Activated effector memory CD4-positive, alpha-beta T cell treated with anti-CD3 and anti-CD28 coated beads, Interleukin-2, amount 50 U/mL, for 16 hours (primary cell): ENCODE measurements around the gene YOD1.

ENCODE experiments used
- DNase-seq: peaks from one replicate; pipeline ENCODE4 v3.0.0-alpha.2; 2020

Gene YOD1

DNA sequence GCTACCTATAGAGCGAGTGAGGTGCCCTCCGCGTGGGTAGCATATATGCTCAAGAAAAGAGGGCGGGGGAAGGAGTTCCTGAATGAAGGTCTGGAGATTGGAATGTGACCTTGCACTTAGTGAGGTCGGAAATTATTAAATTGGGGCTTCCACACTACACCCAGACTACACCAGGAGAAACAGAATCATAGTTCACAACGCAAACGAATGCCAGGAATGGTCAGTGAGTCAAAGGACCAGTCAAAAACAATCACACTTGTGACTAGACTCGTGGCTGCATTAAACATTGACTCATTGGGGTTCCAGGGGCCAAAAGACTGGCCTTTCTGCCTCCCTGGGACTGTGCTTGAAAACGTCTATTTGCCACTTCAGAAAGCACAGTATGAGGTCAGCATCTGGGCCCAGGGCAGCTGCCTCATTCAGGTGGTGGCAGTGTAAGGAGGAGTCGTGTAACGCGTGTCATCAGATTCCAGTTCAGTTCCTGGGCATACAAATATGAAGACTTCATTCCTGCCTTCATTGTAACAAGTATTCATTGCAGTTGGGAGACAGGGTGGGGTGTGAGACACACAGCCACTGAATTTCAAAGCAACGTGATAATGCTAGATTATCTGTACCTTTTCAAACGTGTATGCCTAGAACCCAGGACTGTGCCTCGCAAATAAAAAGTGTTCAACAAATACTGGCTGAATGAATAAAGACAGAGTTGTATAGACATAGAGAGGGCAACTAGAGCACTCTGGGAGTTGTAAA lies at the start of gene YOD1:
YOD1 (minus strand) TSS at position 18 of the 753 bp plus-strand sequence. CDS start 178 bp downstream, outside the sequence.
- no peak for DNase-seq

DNA sequence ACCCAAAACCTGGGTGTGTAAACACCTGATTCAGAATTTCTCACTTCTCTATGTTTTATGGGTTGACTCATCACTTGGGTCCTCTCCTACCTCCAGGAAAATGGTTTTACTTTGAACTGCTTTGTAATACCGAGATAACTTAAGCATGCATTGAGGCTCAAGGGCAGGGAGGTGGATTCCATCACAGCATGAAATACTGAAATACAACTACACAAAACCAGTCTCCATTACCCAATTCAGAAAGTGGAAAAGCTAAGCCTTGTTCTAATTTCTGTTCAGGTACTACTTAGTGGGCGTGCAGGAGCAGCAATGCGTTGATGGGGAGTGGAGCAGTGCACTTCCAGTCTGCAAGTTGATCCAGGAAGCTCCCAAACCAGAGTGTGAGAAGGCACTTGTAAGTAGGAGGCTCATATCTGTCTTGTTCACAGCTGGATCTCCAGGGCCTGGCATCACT lies 46.9 kb upstream of the YOD1 start:
- DNase-seq: no peak

DNA sequence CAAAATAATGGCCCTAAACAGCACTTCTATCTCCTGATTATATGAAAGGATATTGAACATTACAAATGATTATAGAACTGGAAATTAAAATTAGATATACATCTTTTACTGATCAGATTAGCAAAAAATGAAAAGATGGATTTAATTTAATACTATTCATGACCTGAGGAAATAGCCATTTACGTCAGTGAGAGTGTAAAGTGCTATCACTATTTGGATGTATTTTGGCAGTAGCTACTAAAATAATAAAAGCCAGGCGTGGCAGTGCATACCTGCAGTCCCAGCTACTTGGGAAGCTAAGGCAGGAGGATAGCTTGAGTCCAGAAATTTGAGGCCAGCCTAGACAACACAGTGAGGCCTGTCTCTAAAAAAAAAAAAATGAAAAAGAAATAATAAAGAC lies 42.9 kb upstream of the YOD1 start:
- DNase-seq: no peak

DNA sequence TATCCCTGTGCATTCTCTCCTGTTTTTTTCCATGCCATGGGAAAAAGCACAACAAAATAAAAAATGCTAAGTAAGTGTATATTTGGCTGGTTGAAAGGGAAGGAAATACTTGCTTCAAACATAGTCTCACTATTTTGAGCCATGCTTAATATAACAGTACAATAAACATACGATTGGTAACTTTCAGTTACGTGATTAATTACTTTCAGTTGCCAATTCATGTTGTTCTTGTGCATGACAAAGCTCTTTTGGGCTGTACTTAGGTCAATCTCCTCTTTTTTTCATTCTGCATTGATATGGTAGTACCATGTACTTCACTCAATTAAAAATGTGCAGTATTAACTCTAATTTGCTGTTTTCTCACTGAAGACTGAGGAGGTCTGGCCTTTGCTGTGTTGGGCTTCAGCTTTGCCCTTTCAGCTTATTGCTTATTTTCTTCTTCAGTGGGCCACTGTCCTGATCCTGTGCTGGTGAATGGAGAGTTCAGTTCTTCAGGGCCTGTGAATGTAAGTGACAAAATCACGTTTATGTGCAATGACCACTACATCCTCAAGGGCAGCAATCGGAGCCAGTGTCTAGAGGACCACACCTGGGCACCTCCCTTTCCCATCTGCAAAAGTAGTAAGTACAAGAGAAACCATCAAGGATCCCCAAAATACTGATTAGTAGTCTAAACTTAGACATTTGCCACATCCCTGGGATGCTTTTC lies 40.3 kb upstream of the YOD1 start:
- no peak for DNase-seq

DNA sequence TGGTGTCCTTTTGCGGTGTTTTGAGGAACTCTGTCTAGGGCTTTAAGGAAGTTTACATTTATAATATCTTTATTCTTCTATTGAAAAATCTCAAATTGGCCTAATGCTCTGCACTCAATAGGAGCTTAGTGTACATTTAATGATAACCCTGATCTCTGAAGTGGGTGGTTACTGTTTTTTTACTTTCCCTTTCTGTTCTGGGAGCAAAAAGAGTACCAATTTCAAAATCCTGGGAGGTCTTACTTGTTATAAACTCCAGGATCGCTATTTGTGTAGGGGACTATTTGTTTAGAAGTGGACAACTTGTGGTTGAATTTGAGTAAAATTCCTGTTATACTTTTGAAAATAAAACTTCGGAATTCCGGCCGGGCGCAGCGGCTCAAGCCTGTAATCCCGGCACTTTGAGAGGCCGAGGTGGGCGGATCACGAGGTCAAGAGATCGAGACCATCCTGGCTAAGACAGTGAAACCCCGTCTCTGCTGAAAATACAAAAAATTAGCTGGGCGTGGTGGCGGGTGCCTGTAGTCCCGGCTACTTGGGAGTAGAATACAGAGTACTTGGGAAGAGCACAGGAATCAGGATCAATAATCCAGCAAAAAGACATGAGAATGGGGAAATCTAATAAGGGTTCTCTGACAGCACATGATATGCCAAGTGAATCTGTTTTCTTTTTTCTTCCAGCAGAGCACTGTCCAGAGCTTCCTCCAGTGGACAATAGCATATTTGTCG lies 38.8 kb upstream of the YOD1 start:
- no peak for DNase-seq

DNA sequence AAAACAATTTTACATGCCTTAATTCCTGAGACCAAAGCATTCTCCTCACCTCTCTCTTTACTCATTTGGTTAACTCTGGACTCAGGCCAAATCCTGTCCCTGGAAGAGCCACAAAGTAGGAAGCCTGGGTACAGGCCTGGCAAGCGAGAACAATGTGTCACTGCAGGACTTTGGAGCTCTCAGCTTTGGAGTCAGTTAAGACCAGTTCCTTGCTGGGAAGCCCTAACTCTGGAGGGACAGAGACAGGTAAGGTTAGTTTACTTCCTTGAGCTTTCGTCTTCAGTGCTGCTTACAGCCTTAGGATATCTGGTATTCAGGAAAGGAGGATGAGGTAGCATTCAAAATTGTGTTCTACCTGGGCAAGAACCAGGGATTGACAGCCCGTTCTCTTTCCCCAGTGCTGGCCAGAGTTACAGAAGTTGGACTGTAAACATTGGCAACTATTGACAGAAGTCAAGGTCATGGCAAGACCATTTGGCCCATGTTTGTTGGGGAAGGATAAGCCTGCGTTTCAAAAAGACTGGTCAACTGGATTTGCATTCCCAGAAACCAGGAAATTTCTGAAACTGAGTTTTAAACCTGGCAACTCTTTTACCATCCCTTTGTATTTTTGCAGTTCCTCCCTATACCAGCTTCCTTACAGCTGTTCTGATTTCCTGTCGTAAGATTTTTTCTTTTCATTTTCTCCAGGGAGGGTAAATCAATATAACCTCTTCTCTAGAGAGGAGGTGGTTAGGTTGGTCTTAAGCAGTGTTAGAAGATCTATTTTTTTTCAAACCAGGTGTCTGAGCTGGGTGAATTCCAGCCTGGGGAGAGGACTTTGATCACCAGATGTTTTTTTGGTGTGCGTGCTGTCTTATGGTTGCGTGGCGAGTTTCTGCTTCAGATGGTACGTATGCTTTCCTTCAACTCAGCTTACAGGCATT lies 38.0 kb upstream of the YOD1 start, which contains the start of gene C4BPB:
C4BPB (plus strand) TSS at position 160 of the 926 bp plus-strand sequence; CDS start at position 832, 672 bp downstream.
- DNase-seq: no peak

DNA sequence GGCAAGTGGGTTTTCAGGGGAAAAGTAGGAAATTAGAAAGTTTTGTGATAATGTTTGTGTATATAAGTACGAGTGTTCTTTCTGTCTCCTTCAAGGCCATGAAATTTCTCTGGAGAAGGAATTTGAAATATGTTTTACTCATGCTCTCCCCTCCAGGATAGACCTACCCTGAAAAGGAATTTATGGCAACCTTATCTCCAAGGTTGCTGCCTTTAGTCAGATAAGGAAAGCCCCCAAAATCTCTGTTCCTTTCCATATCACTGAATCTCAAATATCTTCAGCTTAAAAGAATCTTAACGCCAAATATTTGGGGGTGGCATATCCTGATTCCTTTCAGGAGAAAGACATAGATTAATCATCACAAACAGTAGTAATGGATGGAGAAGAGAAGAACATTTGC lies 37.2 kb upstream of the YOD1 start:
- DNase-seq: no peak

DNA sequence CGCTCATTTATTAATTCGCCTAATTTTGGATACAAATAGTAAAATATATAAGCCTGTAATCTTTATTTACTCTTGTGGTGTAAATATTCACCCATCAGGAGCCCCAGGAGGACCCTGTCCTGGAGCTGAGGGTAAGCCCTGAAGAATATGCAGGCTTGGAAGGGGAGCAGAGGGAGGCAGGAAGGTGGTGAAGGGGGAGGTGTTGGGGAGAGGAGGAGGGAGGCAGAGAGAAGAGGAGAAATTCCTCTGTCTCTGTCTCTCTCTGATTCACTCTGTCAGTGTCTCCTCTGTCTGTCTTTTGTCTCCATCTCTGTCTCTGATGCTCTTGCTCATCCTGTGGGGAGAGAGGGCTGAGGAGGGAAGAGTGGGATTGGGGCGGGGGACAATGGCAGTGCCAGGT lies 34.9 kb upstream of the YOD1 start:
- no peak for DNase-seq

DNA sequence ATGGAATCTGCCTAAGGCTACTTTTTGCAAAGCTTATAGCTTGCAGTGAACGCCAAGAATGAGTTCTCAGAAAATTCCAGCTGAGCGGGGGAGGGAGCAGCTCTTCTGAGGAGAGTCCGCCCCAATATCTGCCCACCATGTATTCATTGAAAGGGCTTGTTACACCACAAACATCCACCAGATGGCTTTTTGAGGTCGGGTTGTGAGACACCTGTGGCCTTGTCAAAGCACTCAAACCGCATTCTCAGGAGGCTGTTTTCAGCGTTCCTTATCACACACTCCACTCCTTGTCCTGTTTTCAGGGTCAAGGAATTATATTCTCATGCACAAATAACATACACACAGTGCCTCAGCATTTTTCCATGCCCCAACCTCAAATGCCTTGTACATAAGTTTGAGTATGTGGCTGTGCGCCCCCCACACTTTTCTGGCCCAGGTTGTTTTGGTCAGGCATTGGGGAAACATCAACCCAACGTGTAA lies 33.7 kb upstream of the YOD1 start:
- DNase-seq: peak; percentile 73

DNA sequence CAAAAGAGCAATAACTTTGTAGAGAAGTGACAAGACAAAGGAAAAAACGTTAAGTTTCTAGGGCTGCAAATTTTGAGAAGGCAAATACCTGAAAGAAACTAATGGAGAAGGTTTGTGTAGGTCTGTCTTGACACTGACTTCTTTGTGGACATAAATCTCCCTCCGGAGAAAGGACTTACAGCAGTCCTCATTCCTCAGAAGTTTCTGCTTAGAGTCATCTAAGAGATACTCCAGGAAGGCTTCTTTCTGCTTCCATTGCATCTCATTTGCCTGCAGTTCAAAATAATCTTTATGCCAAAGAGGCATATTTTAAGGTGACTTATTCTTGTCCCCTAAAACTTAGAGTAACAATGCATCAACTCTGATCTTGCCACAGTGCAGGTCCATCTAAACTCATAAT lies 33.2 kb upstream of the YOD1 start:
- DNase-seq: no peak

DNA sequence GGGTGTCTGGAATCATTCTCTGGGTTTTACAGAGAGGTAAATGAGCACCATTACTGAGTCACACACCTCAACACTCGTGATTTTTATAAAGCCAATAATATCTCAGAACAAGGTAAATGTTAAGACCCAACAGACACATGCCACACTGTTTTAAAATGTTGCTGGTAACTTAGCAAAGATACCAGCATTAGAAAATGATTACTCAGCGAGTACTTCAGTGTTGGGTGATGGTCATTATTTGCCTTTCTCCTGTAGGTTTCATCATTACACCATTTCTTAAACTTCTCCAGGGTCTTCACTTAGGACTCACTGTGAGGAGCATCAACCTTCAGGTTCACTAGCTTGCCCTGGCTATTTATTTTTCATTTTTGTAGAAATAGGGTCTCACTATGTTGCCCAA lies 30.8 kb upstream of the YOD1 start:
- DNase-seq: no peak

DNA sequence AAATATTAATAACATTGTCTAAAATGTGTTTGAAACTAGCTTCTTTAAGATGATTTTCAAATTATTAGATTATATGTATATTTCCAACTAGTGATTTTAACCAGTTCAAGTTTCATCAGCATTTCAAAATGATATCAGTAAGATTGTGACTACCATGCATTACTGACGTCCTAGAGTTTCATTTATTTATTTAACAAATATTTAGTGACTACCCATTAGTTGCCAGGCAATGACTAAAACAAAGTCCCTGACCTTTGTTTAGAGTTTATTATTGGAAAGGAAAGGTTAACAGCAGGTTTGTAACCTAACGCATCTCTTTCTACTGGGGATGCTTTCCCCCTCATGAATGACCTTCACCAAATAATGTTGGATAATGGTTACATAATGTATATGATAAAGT lies 30.1 kb upstream of the YOD1 start:
- no peak for DNase-seq

DNA sequence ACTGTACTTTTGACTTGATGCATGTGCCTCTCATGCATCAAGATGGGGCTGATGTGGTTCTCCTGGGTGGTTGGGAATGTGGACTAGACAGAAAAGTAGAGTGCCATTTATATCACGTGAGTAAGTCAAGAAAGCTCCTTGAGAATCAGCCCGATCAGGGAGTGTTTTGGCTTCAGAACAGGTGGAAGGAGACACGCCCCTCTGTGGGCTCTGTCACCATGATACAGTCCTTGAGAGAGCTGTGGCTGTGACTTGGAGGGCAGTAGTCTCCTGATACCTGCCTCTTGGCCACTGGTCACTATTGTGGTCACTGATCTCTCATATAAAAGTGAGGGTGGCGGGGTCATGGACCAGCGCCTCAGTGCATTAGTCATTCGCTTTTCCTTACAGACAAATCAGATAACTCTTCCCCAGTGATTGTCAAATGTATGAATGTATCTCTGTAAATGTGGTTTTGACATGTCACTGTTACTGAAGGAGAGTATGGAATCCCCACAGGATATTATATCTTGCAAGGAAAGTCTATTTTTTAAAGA lies 28.8 kb upstream of the YOD1 start:
- no peak for DNase-seq

DNA sequence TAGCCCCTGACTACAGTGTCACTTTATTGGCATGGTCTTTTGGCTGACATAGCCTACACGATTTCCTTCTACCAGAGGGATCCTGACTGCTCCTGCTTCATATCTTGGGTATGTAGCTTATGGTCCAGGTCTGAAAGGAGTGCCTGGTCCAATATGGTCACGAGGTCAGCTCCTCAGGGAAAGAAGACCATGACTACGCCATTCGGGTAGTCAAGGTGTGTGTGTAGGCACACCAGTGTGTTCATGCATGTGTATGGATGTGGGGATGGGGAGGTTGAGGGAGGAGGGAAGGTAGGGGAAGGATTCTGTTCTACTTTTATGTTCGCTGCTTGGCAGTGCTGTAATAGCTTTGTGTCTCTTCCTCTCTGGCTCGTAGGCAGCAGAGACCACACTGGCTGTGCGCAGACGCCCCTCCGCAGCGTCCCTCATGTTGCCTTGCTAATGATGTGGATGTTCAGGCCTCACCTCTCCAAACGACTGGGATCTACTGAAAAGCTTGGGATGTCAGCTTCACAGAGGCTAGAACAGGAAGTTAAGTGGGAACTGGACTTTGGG lies 27.6 kb upstream of the YOD1 start:
- no peak for DNase-seq

DNA sequence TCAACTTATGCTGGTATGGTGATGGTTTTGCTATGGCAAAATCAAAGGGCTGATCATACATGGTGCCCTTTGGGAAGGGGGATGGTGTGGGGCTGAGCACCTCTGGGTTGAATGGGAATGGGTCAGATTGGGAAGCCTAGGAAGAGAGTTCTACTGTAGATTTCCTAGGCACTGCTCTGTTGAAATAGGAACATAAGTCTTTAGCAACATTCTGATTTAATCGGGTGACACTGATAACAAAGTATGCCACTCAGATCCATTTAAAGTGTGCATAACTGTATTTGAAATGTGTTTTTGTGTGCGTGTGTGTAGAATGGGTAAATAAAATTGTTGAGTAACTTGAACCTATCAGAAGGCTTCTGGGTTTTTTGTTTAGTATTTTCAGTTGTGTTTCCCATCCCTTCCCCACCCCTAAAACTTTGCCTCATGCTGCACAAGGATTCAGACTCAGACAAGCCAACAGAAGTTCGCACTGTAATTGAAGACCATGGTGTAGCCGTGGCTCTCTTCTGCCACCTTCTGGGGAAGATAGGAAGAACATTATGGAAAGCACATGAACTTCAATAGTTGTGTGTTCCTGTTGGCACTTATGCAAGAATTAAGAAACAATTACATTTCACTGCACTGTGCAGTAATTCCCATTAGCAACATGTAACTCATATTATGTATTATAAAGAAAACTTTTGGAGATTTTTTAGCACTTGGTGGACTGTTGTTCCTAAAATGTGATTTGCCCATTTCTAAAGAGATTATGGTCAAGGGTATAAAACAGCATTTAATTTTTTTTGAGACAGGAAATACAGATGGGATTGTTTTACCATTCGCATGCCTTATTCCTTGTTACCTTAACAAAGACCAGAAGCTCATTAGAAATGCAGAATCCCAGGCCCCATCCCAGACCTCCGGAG lies 26.7 kb upstream of the YOD1 start:
- peak; percentile 74 for DNase-seq

DNA sequence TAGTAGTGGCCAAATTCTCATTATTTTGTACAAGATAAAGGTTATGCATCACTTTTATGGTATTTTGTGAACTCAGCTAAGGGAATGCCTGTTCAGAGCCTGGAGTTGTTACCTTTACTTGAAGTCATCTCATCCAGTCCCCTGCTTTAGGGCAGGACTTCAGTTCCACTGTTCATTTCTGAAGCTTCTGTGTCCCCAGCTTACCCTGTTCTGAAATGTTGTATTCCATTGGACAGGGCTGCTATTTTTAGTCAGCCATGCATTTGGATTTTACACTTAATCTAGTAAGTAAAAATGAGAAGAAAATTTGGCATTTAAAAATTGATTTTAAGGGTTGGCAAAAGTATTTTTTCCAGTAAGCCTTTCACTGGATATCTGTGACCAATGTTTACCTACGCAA lies 26.0 kb upstream of the YOD1 start:
- DNase-seq: no peak

DNA sequence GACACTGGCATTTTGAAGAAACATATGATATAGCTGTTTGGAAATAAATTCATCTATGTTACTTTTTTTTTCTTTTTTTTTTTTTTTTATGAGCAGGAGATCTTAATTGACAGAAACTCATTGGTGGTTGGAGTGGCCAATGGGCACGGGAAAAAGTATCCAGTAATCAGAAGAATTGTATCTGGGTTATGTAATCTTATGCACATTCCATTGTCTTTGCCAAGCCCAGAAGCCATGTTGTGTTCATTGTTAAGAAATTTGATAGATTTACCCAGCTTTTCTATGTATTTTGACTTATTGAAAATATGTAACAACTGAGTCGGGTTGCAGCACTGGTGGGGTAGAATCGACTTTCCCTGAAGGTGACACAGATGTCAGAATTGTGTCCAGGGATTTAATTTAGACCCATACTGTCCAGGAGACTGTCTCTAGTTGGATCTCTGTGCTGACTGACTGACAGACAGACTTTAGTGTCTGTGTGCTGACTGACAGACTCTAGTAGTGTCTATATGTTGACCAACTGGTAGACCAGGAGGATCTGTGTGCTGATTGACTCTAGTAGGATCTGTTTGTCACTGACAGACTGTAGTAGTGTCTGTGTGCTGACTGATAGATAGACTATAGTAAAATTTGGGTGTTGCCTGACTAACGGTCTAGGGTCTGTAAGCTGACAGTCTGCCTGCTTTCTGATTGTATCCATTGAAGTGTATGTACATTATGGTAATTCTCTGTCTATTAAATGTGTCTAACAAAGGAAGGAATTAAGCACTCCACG lies 25.4 kb upstream of the YOD1 start:
- DNase-seq: no peak

DNA sequence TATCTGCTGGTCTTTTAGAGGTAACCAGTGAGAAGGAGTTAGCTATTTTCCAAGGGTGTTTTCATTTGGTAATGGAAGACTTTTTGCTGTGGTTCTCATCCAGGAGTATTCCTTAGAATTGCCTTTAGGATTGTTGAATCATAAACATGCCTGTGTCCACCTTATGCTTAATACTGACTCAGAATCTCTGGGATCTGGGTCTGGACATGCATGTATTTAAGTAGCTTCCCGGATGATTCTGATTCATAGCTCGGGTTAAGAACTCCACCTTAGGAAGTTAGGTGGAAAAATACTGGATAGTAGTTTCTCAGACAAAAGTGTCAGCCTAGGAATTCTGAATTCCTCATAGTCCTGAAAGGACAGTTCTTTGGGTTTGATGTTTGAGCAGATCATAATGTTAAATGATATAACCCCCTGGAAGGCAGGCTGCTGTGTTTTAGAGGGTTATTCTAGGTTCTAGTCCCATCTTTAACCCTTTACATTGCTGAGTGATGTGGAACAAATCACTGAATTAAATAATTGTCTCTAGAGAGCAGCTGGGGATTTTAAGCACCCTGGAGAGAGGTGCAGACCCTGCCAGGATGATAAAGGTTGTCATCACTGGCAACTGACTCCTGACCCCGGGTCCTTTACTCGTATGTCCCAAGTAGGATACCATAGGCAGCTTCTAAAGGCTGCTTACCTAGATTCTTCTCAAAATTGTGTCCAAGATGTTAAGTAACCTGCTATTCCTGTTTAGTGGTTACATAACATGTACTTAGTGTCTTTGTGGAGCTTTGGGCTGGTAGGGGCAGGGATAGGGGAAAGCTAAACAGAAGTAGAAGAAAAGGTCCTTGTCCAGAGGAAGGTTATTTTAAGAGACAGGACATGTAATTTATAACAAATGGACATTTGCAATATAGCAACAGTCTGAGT lies 23.2 kb upstream of the YOD1 start:
- no peak for DNase-seq

DNA sequence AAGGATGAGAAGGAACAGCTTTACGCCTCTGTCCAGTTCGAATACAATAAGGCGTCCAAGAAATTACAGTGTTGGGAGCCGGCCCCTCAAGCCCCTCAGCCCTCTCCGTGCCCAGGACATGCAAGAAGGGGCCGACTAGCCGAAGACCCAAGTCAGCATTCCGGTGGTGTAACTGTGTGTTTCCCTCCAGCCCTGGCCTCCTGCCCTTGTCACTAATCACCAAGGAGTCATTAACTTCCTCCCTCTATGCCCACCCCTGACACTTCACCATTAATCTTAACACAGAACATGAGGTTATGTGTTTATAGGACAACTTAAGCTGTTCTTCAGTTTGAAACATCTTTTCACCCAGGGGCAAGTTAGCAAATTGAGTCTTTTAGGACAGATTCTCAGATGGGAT lies 21.2 kb upstream of the YOD1 start:
- no peak for DNase-seq
